NK-92 (cell line): Measurements from ENCODE around the gene SRRM4.
"Not testable (repeated sequence)": the region's sequence is repeated elsewhere in the genome, so short reads cannot be mapped to it uniquely, and the experiment has no call there.

Source experiments
- DNase-seq: peaks from one replicate; lab custom pipeline; 2025; ENCODE audit not compliant: unreplicated experiment; lab: John Stamatoyannopoulos, UW

Gene SRRM4

GRCh38 chr12:119069147-119069642 is 87.9 kb downstream of the SRRM4 start:
- no peak for DNase-seq

GRCh38 chr12:119071176-119071575 is 89.8 kb downstream of the SRRM4 start:
- DNase-seq: no peak

DNA sequence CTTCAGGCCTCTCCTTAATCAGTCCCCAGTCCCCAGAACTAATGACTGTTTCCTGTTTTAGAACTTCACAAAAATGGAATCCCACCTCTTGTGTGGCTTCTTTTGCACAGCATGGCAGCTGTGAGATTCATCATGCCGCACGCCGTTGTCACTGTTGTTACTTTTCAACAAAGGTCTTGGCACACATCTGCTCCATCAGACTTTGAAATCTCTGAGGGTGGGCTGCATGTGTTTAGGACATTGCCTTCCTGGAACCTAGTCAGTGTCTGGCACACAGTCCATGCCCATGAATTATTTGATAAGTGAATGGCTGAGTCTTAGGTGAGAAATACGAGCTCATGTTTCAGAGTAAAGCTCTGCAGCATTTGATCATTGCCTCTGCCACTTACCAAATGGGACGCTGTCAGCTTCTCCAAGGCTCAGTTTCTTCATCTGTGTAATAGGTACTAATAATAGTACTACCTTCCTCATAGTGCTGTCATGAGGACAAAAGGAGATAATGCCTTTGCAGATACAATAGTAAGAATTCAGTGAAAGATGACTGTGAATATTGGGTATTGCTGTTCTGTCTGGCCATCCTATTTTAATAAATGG is 90.4 kb downstream of the SRRM4 start:
- no peak for DNase-seq

DNA sequence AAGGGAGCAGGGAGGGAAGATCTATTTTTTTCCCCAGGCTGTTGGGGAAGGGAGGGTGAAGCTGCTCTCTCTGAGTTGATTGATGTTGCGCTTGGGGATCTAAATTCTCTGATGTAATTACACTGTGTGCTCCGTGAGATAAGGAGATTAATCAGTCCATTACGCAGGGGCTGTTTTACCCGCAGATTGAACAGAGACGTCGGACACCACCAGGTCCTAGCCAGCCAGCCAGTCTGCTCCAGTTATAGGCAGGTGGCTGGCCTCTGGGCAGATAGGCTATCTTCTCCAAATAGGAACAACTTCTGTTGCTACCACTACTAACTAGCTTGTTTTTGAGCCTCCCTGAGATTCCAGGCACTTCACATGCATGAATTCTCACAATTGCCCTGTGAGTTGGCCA is 91.1 kb downstream of the SRRM4 start:
- DNase-seq: no peak

- no peak for DNase-seq
Measured at GRCh38 chr12:119075222-119075787, 94.0 kb downstream of the SRRM4 start.

DNA sequence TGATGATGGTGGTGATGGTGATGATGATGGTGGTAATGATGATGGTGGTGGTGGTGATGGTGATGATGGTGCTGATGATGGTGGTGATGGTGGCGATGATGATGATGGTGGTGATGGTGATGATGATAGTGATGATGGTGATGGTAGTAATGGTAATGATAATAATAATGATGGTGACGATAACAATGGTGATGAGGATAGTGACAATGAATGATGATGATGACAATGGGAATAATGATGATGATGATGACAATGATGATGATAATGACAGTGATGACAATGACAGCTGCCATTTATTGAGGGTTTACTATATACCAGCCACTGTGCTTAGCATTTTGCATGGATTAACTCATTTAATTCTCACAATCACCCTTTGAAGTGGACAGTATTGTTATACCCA is 94.6 kb downstream of the SRRM4 start:
- DNase-seq: no peak

- no peak for DNase-seq
Measured at GRCh38 chr12:119079530-119079929, 98.2 kb downstream of the SRRM4 start.

GRCh38 chr12:119082016-119082415 is 100.7 kb downstream of the SRRM4 start:
- DNase-seq: no peak

DNA sequence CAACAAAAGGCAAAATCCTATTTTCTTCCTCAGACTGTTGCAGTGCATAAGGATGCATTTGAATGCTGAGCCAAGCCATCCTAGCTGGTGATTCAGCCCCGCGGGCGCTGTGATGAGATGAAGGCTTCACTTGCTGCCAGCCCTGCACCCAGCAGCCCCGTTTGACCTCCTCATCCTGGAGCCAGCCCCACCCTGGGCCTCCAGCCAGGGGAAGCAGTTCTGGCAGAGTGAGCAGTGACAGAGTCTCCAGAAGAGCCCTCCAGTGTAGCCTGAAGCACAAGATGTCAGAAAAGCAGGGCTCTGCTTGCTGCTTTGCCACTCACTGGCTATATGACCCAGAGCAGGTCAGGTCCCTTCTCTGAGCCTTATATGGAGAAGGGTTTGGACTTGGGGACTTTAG is 101.2 kb downstream of the SRRM4 start:
- no peak for DNase-seq

DNA sequence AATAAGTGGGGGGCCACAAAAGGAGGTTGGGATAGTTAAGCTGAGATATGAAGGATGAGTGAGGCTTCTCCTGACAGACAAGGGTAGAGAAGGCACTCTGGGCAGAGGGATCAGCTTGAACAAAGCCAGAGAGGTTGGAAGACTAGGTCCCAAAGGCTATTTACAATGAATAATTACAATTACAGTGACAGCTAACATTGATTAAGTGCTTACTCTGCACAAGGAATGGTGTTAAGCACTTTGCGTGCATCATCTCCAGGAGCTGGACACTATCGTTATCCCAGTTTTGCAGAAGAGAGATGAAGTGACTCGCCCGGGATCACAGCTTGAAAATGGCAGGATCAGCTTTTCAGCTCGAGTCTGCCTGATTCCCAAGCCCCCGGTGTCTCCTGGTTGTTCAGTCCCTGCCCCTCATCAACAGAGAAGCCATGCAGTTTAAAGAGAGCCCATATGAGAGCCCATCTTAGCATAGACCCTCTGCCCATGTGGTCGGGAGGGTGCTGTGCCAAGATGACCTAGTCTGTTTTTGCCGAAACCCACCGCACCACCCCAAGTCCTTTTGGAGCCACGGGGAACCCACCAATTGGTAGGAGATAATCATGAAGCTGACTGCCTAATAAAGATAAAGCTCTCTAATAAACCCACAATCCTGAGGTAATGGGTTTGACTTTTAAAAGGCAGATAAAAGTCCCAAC is 107.5 kb downstream of the SRRM4 start:
- DNase-seq: no peak

DNA sequence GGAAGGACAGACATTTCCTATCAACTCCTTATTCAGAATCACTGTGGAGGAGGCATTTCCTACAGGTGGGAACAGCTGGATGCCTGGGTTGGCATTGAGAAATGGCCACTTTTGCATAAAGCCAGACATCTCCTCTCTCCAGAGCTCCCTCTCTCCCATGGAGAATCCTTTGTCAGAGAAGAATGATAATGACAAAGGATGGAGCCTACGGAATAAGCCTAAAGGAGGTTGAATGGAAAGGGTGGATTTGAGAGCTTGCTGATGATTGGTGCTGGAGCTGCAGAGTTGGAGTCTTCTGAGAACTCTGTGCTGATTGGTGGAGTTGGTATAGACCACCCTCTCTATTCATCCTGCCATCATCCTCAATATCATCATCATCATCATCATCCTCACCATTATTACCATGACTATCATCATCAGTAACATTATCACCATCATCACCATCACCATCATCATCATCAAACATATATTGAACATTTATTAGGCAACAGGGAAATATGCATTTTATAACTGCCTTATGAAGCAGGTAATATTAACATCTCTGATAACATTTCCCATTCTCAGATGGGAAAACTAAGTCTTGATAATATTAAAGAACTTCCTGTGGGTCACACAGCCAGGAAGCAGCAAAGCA is 108.2 kb downstream of the SRRM4 start:
- no peak for DNase-seq

- no peak for DNase-seq
Measured at GRCh38 chr12:119090276-119090675, 108.9 kb downstream of the SRRM4 start.

DNA sequence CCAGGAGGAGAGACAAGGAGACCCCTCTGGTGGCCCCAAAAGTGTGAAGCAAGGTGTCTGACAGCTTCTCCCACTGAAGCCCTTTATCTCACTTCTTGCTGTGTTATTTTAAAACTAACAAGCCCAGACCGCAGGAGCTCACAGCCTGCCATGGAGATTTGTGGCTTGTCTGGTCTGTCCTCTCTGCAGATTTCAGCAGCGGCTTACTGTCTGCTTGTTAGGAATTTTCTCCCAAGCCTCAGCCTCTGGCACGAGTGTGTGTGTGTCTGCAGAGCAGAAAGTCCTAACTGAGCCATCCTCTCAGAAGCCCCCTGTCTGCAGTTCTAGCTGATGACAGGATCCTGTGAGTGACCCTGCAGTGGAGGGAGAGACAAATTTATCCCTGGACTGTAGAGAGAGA is 109.5 kb downstream of the SRRM4 start:
- DNase-seq: no peak

GRCh38 chr12:119096429-119097202 is 115.3 kb downstream of the SRRM4 start:
- DNase-seq: no peak

- DNase-seq: no peak
Measured at GRCh38 chr12:119100933-119101332, 119.6 kb downstream of the SRRM4 start.

DNA sequence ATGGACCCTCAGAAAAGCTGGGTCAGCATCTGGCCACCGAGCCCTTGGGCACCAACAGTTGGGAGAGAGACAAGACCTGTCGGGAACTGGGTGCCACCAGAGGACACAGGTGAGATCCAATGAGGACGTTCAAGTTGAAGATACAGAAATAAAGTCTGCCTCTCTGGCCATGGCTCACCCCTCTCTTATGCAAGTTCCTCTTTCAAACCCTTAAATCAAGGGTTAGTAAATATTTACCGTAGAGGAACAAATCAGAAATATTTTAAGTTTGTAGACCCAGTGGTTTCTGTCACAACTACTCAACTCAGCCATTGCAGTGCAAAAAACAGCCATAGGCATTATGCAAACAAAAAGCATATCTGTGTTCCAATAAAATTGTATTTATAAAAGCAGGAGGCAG is 120.9 kb downstream of the SRRM4 start:
- no peak for DNase-seq

DNA sequence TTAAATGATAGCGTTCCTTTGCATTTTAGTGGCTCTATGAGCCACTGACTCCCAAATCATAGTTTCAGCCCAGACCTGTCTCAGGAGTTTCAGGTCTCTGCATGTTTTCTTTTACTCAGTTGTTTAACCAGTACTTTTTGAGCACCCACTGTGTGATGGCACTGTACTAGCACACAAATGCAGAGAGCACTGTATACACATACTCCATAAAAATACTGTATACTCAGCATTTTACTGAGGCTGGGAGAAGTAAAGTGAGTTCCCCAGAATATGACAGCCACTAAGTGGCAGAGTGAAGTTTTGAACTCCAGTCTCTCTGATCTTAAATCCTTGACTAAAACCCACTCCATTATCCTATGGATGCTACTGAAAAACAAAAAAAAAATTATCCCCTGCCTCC is 121.4 kb downstream of the SRRM4 start:
- DNase-seq: no peak

- not testable (repeated sequence) for DNase-seq
Measured at GRCh38 chr12:119104969-119105368, 123.6 kb downstream of the SRRM4 start.

GRCh38 chr12:119113496-119113986 is 132.2 kb downstream of the SRRM4 start:
- DNase-seq: no peak

GRCh38 chr12:119114294-119114693 is 133.0 kb downstream of the SRRM4 start:
- no peak for DNase-seq

DNA sequence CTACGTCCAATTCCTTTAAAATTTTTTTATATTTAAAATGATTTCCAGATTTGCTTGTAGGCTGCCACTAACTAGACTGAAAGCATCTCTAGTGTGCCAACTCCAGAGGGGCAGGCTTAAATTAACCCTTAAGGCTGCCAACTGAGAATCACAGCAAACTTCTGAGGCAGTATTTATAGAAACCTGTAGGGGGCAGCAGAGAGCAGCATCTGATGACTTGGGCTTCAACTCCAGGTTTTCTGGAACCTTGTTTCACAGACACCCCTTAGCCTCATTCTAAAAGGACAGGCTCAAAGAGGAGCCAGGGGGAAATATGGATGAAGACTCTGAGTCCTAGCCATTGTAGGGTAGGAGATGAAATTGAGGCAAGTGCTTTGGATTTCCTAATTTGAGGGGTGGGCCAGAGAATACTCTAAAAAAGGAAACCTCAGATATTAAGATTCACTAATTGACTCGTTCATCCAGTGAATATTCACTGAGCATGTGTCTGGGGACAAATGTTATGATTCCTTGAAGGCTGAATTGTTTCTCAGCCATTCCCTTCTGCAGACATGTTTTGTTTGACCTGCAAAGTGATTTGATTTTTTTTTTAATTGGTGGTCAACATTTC is 134.1 kb downstream of the SRRM4 start:
- no peak for DNase-seq
